BE2C (cell line): Measurements from ENCODE around the gene MTARC1.

Source experiments
- DNase-seq: peaks from one replicate; pipeline ENCODE4 v3.0.0-alpha.2; 2020
- H3K27me3 ChIP-seq: fragments of 250-450 bp; sonication (Bioruptor Pico); 2 replicates; pipeline ENCODE4 v1.5.1; 2020; ENCODE audit warnings: mild to moderate bottlenecking
- H3K36me3 ChIP-seq: fragments of 250-450 bp; sonication (Bioruptor Pico); 2 replicates; pipeline ENCODE4 v1.5.1; 2020; ENCODE audit warnings: mild to moderate bottlenecking
- H3K4me1 ChIP-seq: fragments of 250-450 bp; sonication (Bioruptor Pico); 2 replicates; pipeline ENCODE4 v1.5.1; 2020
- H3K4me3 ChIP-seq: 2 replicates; pipeline ENCODE4 v1.5.1; 2011; ENCODE audit warnings: low read depth, low read length
- H3K9me3 ChIP-seq: fragments of 250-450 bp; sonication (Bioruptor Pico); 2 replicates; pipeline ENCODE4 v1.5.1; 2020
- TF ChIP-seq, protein P1 (sequence below): IDR thresholded peaks from 2 replicates; pipeline ENCODE4 v1.5.1; 2012; ENCODE audit warnings: mild to moderate bottlenecking, low read depth, low read length

Gene MTARC1

DNA sequence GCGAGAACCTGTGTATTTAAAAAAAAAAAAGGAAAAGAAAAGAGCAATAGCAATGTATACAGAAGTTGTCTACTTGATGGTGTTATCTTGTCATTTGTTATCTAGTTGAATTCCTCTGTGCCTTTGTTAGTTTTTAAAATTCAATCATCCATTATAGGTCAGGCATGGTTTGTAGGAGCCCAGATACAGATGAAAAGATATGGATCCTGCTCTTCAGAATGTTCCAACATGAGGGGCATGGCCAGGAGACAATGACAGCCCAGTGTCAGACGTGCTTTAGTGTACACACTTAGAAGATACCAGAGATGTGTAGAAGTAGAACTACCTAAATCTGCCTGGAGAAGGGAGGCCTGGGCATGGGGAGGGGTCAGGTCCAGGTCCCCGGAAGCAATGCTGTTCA, 22.0 kb upstream of the MTARC1 start:
- Histone ChIP-seq H3K4me3 (no peak overlapping the region), H3K36me3 (no peaks in the 10 kb centered on the region), H3K27me3 (peaks cover 6% of the 10 kb centered on the region; the same call in 1 of the 2 replicates), H3K4me1 (no peaks in the 10 kb centered on the region), H3K9me3 (no peaks in the 10 kb centered on the region; the same call in 1 of the 2 replicates)
- TF ChIP-seq, protein P1, sequence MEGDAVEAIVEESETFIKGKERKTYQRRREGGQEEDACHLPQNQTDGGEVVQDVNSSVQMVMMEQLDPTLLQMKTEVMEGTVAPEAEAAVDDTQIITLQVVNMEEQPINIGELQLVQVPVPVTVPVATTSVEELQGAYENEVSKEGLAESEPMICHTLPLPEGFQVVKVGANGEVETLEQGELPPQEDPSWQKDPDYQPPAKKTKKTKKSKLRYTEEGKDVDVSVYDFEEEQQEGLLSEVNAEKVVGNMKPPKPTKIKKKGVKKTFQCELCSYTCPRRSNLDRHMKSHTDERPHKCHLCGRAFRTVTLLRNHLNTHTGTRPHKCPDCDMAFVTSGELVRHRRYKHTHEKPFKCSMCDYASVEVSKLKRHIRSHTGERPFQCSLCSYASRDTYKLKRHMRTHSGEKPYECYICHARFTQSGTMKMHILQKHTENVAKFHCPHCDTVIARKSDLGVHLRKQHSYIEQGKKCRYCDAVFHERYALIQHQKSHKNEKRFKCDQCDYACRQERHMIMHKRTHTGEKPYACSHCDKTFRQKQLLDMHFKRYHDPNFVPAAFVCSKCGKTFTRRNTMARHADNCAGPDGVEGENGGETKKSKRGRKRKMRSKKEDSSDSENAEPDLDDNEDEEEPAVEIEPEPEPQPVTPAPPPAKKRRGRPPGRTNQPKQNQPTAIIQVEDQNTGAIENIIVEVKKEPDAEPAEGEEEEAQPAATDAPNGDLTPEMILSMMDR, result no peak
- no peak for DNase-seq

DNA sequence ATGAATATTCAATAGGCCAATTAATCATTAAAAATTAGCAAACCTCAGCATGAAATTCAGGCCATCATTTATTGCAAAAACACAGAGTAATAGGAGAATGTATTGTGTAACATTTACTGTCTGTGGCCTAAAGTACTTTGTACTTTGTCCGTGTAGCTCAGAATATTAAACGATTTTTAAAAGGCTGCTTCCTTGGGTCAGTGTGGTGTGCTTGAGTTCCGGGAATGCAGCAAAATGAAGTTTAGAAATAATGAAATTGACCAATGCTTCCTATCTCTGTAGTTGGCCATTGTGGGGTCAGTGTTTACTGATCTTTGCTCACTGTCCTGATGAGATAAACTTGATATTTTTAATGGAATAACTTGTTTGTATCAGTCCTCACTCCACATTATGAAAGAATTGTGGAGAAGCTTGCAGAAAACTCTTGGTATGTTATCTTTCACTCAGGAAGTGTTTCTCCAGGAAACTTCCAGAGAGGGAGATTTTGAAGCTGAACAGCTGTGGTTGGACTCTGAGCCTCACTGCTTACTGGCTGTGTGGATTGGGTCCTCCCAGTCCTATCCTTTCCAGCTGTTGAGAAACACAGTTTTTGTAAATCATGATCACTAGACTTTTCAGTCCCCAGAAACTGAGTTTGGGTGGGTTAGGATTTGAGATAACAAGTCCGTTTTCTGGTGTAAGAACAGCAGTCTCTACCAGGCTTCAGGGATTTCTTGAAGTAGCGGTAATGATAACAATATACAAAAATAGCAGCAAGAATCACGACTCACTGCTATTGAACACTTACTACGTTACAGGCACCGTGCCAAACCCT, 19.2 kb upstream of the MTARC1 start:
- H3K4me3 ChIP-seq, result no peak overlapping the region

DNA sequence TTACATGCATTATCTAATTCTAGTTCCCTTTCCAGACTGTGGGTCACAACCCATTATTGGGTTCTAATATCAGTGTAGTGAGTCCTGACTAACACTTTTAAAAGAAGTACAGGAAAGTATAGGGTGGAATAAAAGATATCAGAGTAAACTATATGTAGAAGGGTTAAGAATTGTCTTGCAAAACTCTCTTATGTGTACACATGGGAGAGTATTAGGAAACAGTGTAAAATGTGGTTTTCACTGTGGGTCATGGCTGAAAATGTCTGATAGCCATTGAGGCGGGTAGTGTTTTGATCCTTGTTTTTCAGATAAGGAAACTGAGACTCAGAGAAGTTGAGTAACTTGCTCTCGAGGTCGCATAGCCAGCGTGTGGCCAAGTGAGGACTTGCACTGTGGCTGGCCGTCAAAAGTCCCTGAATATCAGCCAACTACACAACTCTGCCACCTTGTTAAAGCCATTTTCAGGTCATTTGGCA, 18.5 kb upstream of the MTARC1 start:
- no peak for DNase-seq
- Histone ChIP-seq H3K27me3 (no peaks in the 10 kb centered on the region), H3K4me3 (no peak overlapping the region), H3K36me3 (no peaks in the 10 kb centered on the region), H3K9me3 (no peaks in the 10 kb centered on the region), H3K4me1 (no peaks in the 10 kb centered on the region)
- TF ChIP-seq, protein P1, result no peak

More for the DNA sequence above, 19.2 kb upstream of the MTARC1 start:
- no peak for DNase-seq
- Histone ChIP-seq H3K9me3 (no peaks in the 10 kb centered on the region), H3K27me3 (no peaks in the 10 kb centered on the region), H3K36me3 (no peaks in the 10 kb centered on the region), H3K4me1 (no peaks in the 10 kb centered on the region)
- TF ChIP-seq, protein P1, result no peak

DNA sequence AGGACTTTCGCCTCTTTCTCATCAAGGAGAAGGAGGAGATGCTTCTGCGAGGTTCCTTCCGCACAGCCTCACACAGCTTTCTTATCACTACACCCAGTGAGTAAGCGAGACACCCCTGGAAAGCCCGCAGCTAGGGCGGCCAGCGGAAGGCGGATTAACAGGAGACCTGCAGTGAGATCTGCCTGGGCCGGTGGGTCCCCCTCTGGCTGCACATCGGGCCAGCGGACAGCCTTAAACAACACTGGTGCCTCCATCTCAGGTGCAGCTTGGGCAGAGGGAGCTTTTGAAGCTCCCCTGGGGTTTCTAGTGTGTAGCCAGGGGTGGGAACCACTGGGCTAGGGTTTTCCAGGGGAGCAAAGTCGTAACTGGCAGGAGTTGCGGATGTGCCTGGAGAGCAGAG, 17.5 kb upstream of the MTARC1 start:
- Histone ChIP-seq H3K36me3 (no peaks in the 10 kb centered on the region), H3K9me3 (no peaks in the 10 kb centered on the region), H3K4me1 (no peaks in the 10 kb centered on the region), H3K4me3 (no peak overlapping the region), H3K27me3 (no peaks in the 10 kb centered on the region)
- TF ChIP-seq, protein P1, result no peak
- DNase-seq, result no peak

DNA sequence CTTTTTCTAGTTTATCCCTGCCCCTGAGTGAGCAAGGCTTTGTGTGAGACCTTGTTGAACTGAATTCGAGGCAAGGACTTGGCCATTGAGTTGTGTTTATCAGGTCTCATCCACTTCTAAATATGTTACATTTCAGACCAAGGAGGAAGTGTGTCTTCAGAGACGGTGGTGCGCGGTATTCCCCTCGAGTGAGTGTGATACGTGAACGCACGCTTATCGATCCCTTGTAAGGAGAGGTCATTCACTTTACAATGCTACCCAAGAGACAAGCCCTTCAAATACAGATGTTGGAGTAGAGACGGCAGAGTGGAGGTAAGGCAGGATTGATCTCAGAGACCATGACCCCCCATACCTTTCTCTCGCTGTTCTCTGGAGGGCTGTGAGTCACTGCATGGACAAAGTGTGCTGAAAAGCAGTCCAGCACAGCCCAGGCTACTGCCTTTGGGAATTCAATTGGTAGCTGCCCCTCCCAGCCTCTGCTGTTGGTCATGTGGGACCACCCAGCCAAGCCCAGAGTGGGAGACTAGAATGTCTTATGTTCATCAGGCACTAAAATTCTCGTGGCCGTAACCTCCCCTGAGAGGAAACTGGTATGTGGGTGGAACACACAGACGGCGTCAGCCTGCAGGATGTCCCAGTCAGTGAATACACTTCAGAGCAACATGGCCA, 16.3 kb upstream of the MTARC1 start:
- H3K4me3 ChIP-seq, result no peak overlapping the region
- no peaks in the 10 kb centered on the region for H3K36me3 ChIP-seq
- TF ChIP-seq, protein P1, result no peak
- H3K4me1 ChIP-seq, result no peaks in the 10 kb centered on the region
- H3K9me3 ChIP-seq, result no peaks in the 10 kb centered on the region
- no peak for DNase-seq
- H3K27me3 ChIP-seq, result no peaks in the 10 kb centered on the region

DNA sequence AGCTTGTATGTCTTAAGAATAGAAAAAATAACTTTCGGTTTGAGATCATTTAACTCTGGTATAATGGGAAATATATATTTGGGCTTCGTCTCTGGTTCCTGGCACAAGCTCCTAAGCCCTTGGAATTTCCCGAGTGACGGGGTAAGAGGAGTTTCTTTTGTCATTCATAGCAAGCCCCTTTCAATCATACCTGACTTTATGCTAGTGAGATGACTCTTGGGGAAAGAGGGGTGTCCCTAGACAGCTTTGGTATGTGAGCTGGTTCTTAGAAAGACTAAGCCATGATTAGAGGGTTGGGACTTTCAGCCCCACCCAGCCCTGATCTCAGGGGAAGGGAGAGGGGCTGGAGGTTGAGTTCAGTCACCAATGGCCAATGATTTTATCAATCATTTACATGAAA, 13.9 kb upstream of the MTARC1 start:
- Histone ChIP-seq H3K4me3 (no peak overlapping the region), H3K36me3 (no peaks in the 10 kb centered on the region), H3K9me3 (no peaks in the 10 kb centered on the region), H3K27me3 (no peaks in the 10 kb centered on the region), H3K4me1 (no peaks in the 10 kb centered on the region)
- no peak for DNase-seq
- TF ChIP-seq, protein P1, result no peak
